ENCODE results near the gene COL4A1. TPM values are rescaled to one million over a fixed set of nuclear protein-coding genes. Genes with fewer than 3 reads are reported as not detected.
"Not testable (repeated sequence)": the region's sequence is repeated elsewhere in the genome, so short reads cannot be mapped to it uniquely, and the experiment has no call there.

COL4A1 gene
- total RNA-seq, 1 experiment from 2014 or later: 0.10 TPM

DNA sequence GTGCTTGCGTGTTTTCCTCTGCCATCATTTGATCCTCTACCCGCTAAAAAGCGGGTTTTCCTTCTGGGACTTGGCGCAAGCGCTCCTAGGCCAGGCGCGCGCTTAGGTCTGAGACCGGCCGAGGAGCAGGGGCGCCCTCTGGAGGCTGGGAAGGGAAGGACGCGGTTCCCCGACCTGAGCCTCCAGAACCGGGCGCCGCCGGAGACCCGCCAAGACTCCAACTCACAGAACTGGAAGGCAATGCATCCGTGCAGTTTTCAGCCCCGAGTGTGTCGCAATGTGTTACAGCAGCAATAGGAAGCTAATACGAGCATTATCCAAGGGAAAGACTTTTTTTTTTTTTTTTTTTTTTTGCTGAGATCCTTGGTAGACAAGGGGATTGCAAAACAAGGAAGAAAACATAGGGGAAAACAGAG is 190.9 kb downstream of the COL4A1 start:
- peak; percentile 90 for DNase-seq (ENCODE audit: low spot score)

DNA sequence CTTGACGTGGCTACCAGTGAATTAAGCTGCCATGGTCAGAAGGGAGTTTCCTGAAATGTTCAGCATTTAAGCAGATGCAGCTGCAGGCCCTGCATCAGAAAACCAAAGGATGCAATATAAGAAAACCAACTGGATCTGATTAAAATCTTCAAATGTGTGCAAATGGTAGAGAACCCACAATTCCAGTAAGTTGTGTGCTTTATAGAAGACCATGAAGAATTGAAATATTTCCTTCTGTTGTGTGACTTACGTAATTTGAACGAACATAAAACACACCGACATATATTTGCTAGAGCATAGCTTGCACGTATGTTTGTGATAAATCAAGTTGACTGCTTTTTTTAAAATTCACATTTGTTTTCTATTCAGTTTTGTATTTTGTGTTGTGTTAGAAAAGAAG is 191.4 kb downstream of the COL4A1 start:
- no peak for DNase-seq (ENCODE audit: low spot score)

DNA sequence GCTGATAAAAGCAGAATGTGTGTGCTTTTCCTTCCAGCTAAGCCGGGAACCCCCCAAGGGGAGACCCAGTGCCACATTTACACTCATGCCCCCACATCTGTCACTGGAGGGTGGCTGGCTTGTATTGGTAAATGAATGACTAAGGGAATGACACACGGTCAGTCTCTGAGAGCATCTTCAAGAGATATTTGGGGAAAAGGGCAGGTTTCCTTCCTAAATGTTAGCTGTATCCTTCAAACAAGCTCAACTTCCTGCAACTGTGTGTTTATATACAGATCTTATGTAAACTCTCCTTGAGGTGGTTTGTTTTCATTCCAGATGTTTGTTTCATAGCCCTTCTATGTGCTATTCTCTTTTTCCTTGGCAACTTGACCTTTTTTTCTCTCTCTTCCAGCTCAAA is 192.6 kb downstream of the COL4A1 start:
- no peak for DNase-seq (ENCODE audit: low spot score)

DNA sequence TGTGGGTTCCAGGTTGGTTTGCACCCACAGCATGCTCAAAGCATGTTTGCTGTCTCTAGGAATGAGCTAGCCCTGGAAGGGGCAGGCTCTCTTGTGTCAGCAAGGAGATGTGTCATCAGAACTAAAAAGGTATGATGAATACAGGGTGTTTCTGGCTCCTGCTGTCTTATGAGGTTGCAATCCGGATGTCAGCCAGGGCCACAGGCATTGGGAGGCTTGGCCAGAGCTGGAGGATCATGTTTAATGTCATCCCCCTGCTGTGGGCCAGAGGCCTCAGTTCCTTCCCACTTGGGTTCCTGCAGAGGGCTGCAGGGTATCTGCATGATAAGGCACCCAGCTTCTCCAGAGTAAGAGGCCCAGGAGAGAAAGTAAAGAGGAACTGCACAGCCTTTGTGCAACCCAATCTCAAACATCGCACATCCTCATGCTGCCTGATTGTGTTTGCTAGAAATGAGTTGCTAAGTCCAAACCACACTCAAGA is 193.6 kb downstream of the COL4A1 start:
- DNase-seq (ENCODE audit: low spot score): no peak

DNA sequence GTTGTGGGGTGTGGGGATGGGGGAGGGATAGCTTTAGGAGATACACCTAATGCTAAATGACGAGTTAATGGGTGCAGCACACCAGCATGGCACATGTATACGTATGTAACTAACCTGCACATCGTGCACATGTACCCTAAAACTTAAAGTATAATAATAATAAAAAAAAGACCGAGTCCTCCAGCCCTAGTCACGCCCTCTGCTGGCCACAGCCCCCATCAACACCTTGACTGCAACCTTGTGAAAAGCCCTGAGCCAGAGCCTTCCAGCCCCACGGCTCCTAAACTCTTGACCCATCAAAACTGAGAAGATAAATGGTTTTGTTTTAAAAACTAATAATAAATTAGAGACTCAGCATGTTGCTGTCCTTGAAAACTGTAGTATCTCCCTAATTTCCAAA is 194.6 kb downstream of the COL4A1 start:
- not testable (repeated sequence) for DNase-seq (ENCODE audit: low spot score)

DNA sequence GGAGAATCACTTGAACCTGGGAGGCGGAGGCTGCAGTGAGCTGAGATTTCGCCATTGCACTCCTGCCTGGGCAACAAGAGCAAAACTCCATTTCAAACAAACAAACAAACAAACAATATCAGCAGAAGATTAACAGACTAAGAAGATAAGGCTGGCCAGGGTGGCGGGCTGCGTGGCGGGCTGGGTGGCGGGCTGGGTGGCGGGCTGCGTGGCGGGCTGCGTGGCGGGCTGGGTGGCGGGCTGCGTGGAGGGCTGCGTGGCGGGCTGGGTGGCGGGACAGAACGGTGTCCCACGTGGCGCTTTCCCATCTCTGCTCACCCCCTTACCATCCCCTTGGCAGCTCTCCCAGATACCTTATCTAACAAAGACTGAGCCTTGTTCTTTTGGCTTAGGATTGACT is 196.2 kb downstream of the COL4A1 start:
- DNase-seq (ENCODE audit: low spot score): no peak

DNA sequence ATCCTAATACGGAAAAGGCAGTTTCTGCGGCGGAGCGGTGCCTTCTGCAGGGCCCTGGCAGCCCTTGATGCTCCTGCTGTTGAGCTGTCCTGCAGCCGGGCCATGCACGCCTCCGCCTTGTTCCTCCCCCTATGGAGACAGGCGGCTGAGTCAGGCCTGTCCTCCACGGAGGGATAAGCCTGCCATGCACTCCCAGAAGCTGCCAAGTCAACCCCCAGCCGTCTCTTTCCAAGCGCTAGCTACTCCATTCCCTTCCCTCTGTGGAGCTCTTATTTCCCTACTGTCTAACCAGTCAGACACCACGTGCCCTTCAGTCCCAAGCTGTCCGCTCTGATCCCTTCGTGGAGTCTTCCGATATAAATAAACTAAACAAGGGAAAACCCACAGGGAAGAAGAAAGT is 197.0 kb downstream of the COL4A1 start:
- DNase-seq (ENCODE audit: low spot score): no peak

DNA sequence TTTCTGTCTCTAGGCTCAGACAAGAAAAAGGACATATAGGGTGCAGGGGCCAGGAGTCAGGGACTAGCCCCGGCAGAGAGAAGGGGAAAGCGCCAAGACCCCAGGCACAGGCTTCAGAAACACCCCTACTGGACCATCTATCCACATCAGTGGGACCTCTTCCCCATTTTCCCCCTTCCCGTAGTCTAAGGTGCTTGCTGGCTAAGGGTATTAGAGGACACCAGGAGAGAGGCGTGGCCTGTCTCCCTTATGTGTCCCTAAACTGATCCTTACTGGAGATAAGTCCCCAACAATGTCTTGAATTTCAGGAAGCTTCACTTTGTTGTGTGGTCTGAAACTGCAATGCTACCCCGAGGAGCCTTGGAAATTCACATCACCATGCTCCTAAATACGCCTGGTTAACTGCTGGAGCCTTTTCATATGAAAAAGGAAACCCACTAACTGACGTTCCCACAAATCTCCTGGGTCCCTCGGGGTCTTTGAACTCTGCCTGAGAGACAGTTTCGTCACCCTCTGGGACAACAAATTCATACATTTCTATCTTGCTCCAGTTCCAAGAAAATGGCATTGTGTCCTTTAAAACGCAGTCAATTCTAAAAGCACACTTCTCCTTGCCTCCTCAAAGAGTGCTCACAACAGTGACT is 197.7 kb downstream of the COL4A1 start:
- no peak for DNase-seq (ENCODE audit: low spot score)

DNA sequence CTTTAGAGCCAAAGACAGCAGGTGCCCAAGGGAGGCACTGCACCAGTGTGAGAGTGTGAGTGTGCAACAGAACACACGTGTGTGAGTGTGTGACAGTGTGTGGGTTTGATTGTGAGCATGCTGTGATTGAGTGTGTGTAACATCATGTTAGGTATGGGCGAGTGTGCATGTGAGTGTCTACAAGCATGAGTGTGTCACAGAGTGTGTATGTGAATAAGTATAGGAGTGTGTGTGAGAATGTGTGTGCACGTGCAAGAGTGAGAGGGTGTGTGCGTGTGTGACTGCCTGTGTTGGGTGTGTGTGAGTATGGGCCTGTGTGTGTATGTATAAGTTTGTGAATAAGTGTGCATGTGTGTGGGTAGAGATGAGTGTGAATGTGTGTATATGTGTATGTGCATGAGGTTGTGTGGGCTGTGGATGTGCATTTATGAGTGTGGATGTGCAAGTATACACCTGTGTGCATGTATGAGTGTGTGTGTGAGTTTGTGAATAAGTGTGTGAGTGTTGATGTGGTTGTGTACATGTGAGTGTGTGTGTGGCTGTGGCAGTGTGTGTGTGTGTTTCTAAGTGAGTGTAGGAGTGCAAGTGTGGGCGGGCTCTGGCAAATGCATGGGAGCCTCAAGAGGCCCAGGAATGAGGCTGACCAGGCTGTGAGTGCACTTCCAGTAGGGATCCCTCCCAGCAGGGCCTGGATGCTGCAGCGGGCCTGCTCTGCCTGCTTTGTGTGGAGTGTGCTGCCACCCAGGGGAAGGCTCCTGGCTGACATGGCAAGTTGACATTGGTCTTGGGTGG is 198.4 kb downstream of the COL4A1 start:
- peak; percentile 84 for DNase-seq (ENCODE audit: low spot score)

DNA sequence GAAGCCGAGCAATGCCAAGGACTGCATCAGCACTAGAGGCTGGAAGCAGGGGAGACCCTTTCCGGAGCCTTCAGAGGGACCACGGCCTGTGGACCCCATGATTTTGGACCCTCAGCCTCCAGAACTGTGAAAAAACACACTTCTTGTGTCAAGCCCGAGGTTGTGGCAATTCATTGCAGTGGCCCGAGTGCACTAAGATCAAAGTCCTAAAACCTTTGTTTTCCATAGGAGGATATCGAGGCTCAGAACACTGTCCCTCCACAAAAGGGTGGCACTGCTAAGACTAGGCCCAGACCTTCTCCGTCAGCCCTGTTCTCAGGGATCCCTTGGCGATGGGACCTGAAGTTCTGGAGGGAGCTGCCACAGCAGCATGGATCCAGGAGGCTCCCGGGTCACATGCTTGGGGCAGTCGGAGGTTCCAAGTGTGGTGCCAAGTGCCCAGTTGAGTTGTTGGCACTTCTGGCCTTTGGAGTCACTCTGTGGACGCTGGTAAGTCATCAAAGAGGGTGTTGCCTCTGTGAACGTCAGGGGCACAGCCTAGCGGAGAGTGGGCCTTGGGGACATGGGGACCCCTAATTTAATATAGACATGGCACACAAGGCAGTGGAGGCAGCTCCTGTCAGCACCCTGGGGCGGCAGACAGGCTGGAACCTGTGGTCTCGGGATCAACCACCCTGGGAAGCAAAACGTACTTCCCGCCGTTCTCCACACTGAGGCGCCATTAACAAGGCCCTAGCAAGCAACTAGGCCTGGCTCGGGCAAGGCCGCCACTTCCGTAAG is 199.2 kb downstream of the COL4A1 start:
- DNase-seq (ENCODE audit: low spot score): no peak

DNA sequence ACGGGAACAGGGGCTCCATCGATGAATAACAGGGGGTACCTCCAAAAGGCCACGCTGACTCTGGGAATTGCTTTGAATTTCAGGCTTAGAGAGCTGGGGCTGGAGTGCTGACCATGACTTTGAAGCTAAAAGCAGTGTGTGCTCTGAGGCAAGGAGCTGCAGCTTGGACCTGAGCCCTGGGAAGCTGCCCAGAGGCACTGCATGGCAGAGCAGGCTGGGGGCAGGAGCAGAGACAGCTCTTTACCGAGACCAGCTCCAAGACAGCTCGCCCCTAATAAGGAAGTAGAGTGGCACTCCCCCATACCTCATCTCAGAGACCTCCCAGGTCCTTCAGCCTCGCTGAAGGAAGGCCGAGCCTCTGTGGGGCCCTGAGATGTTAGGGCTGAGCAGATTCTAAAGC is 200.2 kb downstream of the COL4A1 start:
- no peak for DNase-seq (ENCODE audit: low spot score)

DNA sequence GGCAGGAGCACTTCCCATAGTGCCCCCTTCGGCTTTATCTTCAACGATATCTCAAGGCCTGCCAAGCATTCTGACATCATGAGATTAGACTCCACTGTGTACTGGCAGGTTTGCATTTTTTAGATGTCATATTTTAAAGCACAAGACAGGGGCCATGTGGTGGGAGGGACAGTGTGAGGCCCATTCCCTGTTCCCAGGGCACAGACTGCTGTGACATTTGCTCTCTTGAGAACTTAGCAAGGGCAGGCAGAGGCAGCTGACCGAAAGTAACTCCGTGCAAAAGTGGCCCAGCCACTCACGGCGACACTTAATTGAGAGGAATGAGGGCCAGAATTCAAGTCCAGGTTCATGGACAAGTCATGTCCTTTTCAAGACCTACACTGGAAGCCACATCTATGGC is 201.8 kb downstream of the COL4A1 start:
- no peak for DNase-seq (ENCODE audit: low spot score)

DNA sequence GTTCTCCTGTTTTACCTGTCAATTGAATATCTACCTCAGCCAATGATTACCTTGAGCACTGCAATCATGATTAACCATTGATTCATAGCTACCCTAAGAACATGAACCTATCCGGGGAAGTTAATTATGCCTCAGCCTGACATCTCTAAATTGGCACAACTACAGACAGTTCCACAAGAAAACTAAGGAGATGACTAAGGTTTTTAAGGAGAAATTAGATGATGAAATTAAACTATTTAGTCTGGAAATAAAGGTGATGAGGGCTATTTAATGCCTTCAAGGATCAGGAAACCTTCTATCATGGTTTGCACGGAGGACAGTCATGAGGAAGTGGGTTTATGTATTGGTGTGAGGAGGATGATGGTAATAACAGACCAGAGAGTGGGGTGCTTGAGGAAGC is 203.4 kb downstream of the COL4A1 start:
- DNase-seq (ENCODE audit: low spot score): no peak

DNA sequence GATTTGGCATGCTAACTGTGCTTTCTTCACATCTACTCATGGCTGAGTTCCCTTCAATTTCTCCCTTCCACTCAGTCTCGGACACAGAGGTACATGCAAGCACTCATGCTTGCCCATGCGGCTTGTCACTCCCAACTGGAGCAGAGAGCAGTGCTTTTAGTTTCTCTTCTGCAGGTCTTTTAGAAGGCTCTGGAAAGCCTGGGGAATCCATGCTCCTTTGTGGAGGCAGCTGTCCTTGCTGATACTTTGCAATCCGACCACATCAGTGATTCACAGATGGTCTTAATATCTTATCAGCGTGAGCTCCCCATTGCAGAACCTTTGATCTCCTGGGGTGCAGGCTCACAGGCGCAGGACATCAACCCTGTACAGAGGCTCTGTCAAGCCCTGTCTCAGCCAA is 203.9 kb downstream of the COL4A1 start:
- no peak for DNase-seq (ENCODE audit: low spot score)

DNA sequence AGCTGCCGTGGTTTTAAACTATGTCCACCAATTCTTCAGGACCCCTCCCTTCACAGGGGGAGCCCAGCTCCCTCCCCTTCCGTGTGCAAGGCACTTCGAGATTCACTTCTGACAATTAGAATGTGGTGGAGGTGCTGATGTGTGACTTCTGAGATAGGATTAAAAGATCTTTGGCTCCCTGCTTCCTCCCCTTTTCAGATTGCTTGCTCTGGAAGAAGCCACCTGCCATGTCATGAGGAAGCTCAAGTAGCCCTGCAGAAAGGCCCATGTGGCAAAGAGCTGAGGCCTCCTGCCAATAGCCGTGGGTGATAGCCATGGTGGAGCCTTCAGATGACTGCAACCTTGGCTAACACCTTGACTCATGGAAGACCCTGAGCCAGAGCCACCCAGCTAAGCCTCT is 204.9 kb downstream of the COL4A1 start:
- no peak for DNase-seq (ENCODE audit: low spot score)

DNA sequence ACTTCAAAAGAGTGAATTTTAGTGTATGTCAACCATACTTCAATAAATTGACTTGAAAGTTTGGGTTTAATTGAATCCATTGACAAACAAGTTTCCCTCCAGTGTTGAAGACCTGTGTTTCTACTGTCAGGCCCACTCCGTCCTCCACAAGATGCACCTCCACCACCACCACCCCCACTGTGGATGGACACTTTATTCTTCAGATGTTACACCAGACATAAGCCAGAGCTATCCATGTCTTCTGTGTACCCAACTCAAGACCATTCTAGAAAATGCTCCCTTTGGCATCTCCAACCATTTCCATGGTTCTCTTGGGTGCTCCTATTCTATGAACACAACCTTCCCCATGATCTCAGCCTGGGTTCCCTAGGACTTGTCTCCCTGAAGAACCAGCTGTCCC is 207.0 kb downstream of the COL4A1 start:
- no peak for DNase-seq (ENCODE audit: low spot score)

Small RNAs within 50 kb of the gene (small RNA-seq; reads per million reads assigned to genes)
- gene MIR8073: not detected

Other genes starting within 250 kb of the COL4A1 start
- gene COL4A2, start 127 bp upstream of the COL4A1 start, total RNA-seq (2014; rRNA removed; shearing (Covaris generic)): 38.4 and 44.2 TPM in 2 replicates